HepG2 (cell line): ENCODE data around the gene PKDREJ. TPM values are rescaled to one million over a fixed set of nuclear protein-coding genes. Genes with fewer than 3 reads are reported as not detected.
A peak's percentile ranks its signal among the peaks of the same experiment; 100 is the strongest.

Source experiments
- GLMP ChIP-seq: sonication (generic); formaldehyde crosslinking; IDR thresholded peaks from 2 replicates; pipeline ENCODE4 v1.9.0; 2021; ENCODE audit warnings: missing genetic modification reagents, mild to moderate bottlenecking, borderline replicate concordance
- KDM3A ChIP-seq: IDR thresholded peaks from 2 replicates; pipeline ENCODE4 v1.6.1; 2018; ENCODE audit warnings: low read depth, missing compliant biosample characterization
- MLLT10 ChIP-seq: sonication (generic); formaldehyde crosslinking; IDR thresholded peaks from 2 replicates; pipeline ENCODE4 v1.4.0; 2020; ENCODE audit warnings: missing genetic modification reagents
- PITX1 ChIP-seq: sonication (generic); formaldehyde crosslinking; IDR thresholded peaks from 2 replicates; pipeline ENCODE4 v1.5.1; 2020; ENCODE audit warnings: mild to moderate bottlenecking, missing genetic modification reagents
- RERE ChIP-seq: IDR thresholded peaks from 2 replicates; pipeline ENCODE4 v1.6.1; 2016; ENCODE audit warnings: low read depth, missing genetic modification reagents, missing compliant biosample characterization
- SKIL ChIP-seq: sonication (generic); formaldehyde crosslinking; IDR thresholded peaks from 2 replicates; pipeline ENCODE4 v1.8.0; 2022; ENCODE audit warnings: missing genetic modification reagents, mild to moderate bottlenecking, moderate library complexity, borderline replicate concordance
- THRA ChIP-seq: sonication (generic); formaldehyde crosslinking; IDR thresholded peaks from 2 replicates; pipeline ENCODE4 v1.4.0; 2020; ENCODE audit warnings: missing genetic modification reagents, borderline replicate concordance
- ZNF609 ChIP-seq: sonication (generic); formaldehyde crosslinking; IDR thresholded peaks from 2 replicates; pipeline ENCODE4 v1.4.0; 2020; ENCODE audit warnings: mild to moderate bottlenecking, missing genetic modification reagents, borderline replicate concordance
- ZNF639 ChIP-seq: conservative IDR thresholded peaks from 2 replicates; pipeline ENCODE4 v1.6.1; 2018; ENCODE audit warnings: missing genetic modification reagents
- polyA plus RNA-seq, 8 experiments: library from polyadenylated mRNA; depleted of rRNA in 3 of 8; stranded (reverse) in 7 of 8; unstranded in 1 of 8; fragments of >200 nt; fragmentation: Illumina TruSeq in 4 of 8; extraction: Trizol in 4 of 8; gene quantifications; 2 replicates each; pipeline versions ENCODE4 v1.2.1 to v1.2.3, GENCODE V29; 2011 to 2016; ENCODE audit warnings: low read depth in 4 of 8, missing spikeins in 1 of 8, mixed read lengths in 1 of 8; ENCODE audit not compliant: insufficient read depth in 1 of 8
- total RNA-seq, 5 experiments: library from RNA; depleted of rRNA; stranded (reverse); fragments of >200 nt; fragmentation: Illumina TruSeq; extraction: Trizol; gene quantifications; 2 replicates each; pipeline ENCODE4 v1.2.3, GENCODE V29; 2016; ENCODE audit warnings: low read depth in 1 of 5

Gene PKDREJ
- total and polyA plus RNA-seq, 2 of the 13 experiments (the other 11 are each of a cell fraction or from before 2014, with no cell fraction given): not detected

- TF ChIP-seq RERE: 0 out of 2 replicates have a peak, but pooled peaks have one; percentile 29
- peak; percentile 90 for TF ChIP-seq THRA (CRISPR knock-in tag)
- TF ChIP-seq KDM3A (CRISPR knock-in tag): 0 out of 2 replicates have a peak, but pooled peaks have one; percentile 52
- TF ChIP-seq ZNF639 (CRISPR knock-in tag): 0 out of 2 replicates have a peak, but pooled peaks have one; percentile 54
- TF ChIP-seq GLMP (CRISPR knock-in tag): no peak
- peak; percentile 50; the same call in 1 of the 2 replicates for TF ChIP-seq PITX1
- peak; percentile 92 for TF ChIP-seq SKIL (CRISPR knock-in tag)
- TF ChIP-seq ZNF609 (CRISPR knock-in tag): peak; percentile 87
- TF ChIP-seq MLLT10 (CRISPR knock-in tag): no peak
These were observed 4.5 kb upstream of the PKDREJ start, which contains the start of gene TTC38 (continued) for GRCh38 chr22:46267431-46268279.
